Osteocyte (in vitro differentiated cells): Measurements from ENCODE around the gene CTSL. TPM values are rescaled to one million over a fixed set of nuclear protein-coding genes. Genes with fewer than 3 reads are reported as not detected.

ENCODE experiments used
- DNase-seq: peaks from one replicate; pipeline ENCODE4 v3.0.0; 2021; ENCODE audit warnings: mixed read lengths; ENCODE audit not compliant: unreplicated experiment; ENCODE audit errors: extremely low spot score
- H3K27ac Mint-ChIP-seq: one replicate; pipeline ENCODE4 v1.8.0; 2021; ENCODE audit warnings: mild to moderate bottlenecking, mixed read lengths; ENCODE audit not compliant: unreplicated experiment
- H3K27me3 Mint-ChIP-seq: one replicate; pipeline ENCODE4 v1.8.0; 2021; ENCODE audit warnings: mixed read lengths; ENCODE audit not compliant: unreplicated experiment
- H3K36me3 Mint-ChIP-seq: one replicate; pipeline ENCODE4 v1.8.0; 2021; ENCODE audit warnings: mixed read lengths; ENCODE audit not compliant: unreplicated experiment
- H3K4me1 Mint-ChIP-seq: one replicate; pipeline ENCODE4 v1.8.0; 2021; ENCODE audit warnings: mixed read lengths; ENCODE audit not compliant: unreplicated experiment
- H3K4me3 Mint-ChIP-seq: one replicate; pipeline ENCODE4 v1.8.0; 2021; ENCODE audit warnings: mild to moderate bottlenecking, moderate library complexity, mixed read lengths; ENCODE audit not compliant: unreplicated experiment
- H3K9me3 Mint-ChIP-seq: one replicate; pipeline ENCODE4 v1.8.0; 2021; ENCODE audit warnings: mixed read lengths; ENCODE audit not compliant: unreplicated experiment
- total RNA-seq: library from RNA; stranded (reverse); gene quantifications from 2 replicates; pipeline ENCODE4 v1.2.1, GENCODE V29; 2021
- TF ChIP-seq, protein P1 (sequence below): fragments of 200-600 bp; sonication (generic); IDR thresholded peaks from 2 replicates; pipeline ENCODE4 v1.5.0; 2021; ENCODE audit warnings: antibody characterized with exemption, mild to moderate bottlenecking, moderate library complexity

Gene CTSL
- total RNA-seq, 1 donor from 2014 or later = 264 TPM

DNA sequence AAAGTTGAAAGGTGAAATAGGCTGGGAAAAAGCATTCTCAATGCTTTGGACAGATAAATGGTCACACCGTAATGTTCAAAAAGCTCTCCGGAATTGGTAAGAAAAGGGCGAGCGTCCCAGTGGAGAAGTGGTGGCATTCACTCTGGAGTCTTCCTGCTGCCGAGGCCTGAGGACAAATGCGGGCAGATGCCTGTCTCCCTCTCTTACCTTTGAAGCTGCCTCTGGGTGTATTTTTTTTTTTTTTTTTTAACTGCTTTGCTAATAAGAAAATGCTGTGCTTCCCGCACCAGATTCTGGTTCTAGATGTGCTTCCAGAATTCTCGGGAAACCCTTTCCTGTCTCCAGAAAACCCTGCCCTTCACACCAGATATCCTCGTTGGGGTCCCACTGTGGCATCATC, 24.4 kb upstream of the CTSL start:
- TF ChIP-seq, protein P1, sequence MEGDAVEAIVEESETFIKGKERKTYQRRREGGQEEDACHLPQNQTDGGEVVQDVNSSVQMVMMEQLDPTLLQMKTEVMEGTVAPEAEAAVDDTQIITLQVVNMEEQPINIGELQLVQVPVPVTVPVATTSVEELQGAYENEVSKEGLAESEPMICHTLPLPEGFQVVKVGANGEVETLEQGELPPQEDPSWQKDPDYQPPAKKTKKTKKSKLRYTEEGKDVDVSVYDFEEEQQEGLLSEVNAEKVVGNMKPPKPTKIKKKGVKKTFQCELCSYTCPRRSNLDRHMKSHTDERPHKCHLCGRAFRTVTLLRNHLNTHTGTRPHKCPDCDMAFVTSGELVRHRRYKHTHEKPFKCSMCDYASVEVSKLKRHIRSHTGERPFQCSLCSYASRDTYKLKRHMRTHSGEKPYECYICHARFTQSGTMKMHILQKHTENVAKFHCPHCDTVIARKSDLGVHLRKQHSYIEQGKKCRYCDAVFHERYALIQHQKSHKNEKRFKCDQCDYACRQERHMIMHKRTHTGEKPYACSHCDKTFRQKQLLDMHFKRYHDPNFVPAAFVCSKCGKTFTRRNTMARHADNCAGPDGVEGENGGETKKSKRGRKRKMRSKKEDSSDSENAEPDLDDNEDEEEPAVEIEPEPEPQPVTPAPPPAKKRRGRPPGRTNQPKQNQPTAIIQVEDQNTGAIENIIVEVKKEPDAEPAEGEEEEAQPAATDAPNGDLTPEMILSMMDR = no peak
- Mint-ChIP-seq H3K27me3 (no peaks in the 10 kb centered on the region), H3K27ac (peak overlapping the region; percentile 60), H3K4me3 (no peak overlapping the region), H3K36me3 (peaks cover 69% of the 10 kb centered on the region), H3K9me3 (no peaks in the 10 kb centered on the region), H3K4me1 (peaks cover 34% of the 10 kb centered on the region)
- no peak for DNase-seq

DNA sequence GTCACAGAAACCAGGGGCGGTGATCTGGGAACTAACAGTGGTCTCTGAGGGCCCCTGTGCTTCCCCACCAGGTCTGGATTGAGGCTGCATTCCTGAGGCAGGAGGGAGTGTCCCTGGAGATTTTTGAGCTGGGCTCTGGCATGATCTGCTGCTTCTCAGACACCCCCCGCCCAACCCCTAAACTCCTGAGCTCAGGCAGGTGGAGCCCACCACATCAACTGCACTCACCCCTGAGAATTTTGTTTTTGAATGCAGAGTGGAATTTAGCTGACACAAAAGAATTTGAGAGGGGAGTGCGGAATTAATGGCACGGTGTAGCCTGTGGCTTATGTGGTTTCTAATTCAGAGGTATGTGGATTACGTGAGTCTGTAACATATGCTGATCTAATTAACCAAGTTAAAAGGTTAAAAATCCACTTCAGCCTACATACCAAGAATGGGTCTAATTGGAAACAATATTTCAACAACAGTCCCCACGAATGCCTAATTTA, 23.9 kb upstream of the CTSL start:
- no peak overlapping the region for H3K4me3 Mint-ChIP-seq
- H3K36me3 Mint-ChIP-seq = peaks cover 67% of the 10 kb centered on the region
- H3K27ac Mint-ChIP-seq = peak overlapping the region; percentile 61
- no peaks in the 10 kb centered on the region for H3K27me3 Mint-ChIP-seq
- peaks cover 34% of the 10 kb centered on the region for H3K4me1 Mint-ChIP-seq
- TF ChIP-seq, protein P1 = no peak
- DNase-seq = no peak
- no peaks in the 10 kb centered on the region for H3K9me3 Mint-ChIP-seq

DNA sequence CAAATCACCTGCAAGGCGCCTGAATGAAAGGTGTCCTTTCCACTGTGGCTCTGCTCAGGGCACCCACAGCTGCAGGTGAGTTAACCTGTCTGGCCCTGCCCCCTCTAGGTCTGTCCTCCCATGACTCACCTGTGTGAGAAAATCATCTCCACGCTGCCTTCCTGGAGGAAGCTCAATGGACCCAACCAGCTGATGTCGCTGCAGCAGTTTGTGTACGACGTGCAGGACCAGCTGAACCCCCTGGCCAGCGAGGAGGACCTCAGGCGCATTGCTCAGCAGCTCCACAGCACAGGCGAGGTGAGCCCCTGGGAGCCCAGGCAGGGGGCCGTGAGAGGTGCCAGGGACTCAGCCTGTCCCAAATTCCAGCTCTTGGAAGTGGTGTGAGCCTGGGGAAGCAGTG, 23.0 kb upstream of the CTSL start:
- no peak overlapping the region for H3K27ac Mint-ChIP-seq
- peaks cover 64% of the 10 kb centered on the region for H3K36me3 Mint-ChIP-seq
- no peaks in the 10 kb centered on the region for H3K9me3 Mint-ChIP-seq
- H3K4me3 Mint-ChIP-seq = no peak overlapping the region
- no peak for DNase-seq
- TF ChIP-seq, protein P1 = no peak
- H3K4me1 Mint-ChIP-seq = peaks cover 38% of the 10 kb centered on the region
- no peaks in the 10 kb centered on the region for H3K27me3 Mint-ChIP-seq

DNA sequence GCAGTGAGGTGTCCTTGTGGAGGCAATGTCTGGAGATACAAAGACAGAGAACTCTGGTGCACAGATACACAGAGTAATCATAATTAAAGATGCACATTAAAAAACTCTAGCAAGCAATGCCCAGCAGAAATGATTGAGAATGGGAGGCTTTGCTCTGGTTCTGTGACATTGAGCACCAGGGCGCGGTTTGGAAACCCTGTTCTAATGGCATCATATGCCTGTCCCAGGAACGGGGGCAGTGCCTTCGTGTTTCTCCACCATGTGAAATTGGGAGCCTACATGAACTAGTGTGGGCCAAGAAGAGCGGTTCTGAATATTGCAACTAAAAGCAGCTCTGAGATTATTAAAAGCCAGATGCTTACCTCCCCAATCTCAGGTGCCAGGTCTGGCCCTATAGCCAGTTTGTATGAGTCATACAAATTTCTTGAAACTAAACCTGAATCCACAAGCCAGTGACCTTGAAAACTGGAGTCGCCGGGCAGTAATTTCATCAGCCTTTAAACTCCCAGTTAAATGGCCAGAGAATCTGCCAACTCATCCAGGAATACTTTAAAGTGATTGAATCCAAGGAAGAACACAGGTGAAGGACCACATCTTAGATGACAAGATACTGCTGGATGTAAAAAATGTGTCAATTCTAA, 22.2 kb upstream of the CTSL start:
- Mint-ChIP-seq H3K36me3 (peaks cover 60% of the 10 kb centered on the region), H3K27me3 (no peaks in the 10 kb centered on the region), H3K4me3 (no peak overlapping the region), H3K27ac (peak overlapping the region; percentile 65), H3K4me1 (peaks cover 43% of the 10 kb centered on the region), H3K9me3 (no peaks in the 10 kb centered on the region)
- DNase-seq = no peak
- TF ChIP-seq, protein P1 = no peak

DNA sequence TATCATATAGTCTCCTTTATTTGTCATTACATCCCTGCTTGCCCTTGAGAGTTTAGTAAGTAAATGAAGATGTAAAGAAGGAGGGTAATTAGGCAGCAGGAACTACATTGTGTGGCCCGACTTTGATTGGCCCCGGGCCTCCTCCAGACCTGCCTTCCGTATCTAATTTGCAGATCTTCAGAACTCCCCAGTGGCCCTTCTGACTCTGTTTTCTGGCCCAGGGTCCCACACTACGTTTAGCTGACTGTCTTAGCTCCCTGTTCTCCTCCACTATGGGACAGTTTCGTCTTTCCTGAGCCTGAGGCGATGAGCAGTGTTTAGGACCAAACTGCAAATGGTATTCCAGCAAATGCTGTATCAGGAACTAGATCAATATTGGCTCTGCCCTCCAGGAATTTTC, 21.6 kb upstream of the CTSL start:
- DNase-seq = no peak
- peaks cover 41% of the 10 kb centered on the region for H3K4me1 Mint-ChIP-seq
- peak overlapping the region; percentile 65 for H3K27ac Mint-ChIP-seq
- H3K9me3 Mint-ChIP-seq = no peaks in the 10 kb centered on the region
- H3K27me3 Mint-ChIP-seq = no peaks in the 10 kb centered on the region
- TF ChIP-seq, protein P1 = no peak
- no peak overlapping the region for H3K4me3 Mint-ChIP-seq
- H3K36me3 Mint-ChIP-seq = peaks cover 60% of the 10 kb centered on the region
